ENCODE results near the gene SLC5A3. TPM values are rescaled to one million over a fixed set of nuclear protein-coding genes. Genes with fewer than 3 reads are reported as not detected.

The SLC5A3 gene
- total and polyA plus RNA-seq, 10 of the 15 experiments (the other 5 are each of a cell fraction or from before 2014, with no cell fraction given) = 3.3 to 21.4 (median 12.0) TPM

DNA sequence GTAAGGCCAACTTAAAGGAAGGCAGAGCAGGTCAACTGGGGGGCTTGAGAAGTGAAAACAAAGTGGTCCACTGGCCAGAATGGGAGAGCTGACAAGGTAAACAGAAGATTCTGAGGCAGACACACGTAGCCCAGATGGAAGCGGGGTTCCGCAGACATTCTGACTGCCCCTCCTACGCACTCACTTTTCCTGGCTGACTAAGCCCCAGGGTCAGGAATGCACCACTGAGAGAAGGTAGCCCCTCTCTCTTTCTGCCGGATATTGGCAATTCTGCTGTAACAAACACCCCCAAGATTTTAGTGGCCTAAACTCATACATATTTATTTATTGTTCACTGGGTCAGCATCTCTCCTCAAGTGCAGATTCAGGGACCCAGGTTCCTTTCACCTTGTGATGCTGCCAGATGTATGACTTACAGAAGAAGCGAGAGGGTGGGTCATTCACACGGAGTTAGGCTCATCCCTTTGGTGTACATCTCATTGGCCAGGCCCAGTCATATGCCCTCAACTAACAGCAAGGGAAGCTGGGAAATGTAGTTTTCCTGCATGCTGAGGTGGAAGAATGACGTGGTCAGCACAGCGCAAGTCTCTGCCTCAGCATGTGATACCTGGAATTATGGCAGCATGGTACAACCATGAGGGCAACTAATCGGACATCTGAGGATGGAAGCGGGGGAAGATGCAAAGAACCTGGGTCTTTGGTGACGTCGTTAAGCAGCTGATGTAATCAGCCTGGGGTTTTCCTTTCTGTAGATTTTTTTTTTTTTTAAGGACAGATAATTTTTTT is 43.4 kb upstream of the SLC5A3 start (continued):
- TF ChIP-seq ATF2 (IDR thresholded peaks at IDR 0.05; ENCODE audit: low read length) = peak; percentile 74
- peak; percentile 33; the same call in 1 of the 2 replicates for TF ChIP-seq TARDBP (IDR thresholded peaks at IDR 0.05; ENCODE audit: borderline replicate concordance)
- TF ChIP-seq CTCF (IDR thresholded peaks at IDR 0.05 in 2 of 3, conservative IDR thresholded peaks at IDR 0.05 in 1 of 3; ENCODE audit: control insufficient read depth in 2 of 3, extremely low read depth in 1 of 3, insufficient read depth in 1 of 3, low read depth in 3 of 3, low read length in 3 of 3) = no peak
- no peak for TF ChIP-seq MEF2B (IDR thresholded peaks at IDR 0.05; ENCODE audit: partially characterized antibody, poor library complexity, severe bottlenecking)
- TF ChIP-seq RAD21 (IDR thresholded peaks at IDR 0.05; ENCODE audit: insufficient read depth, low read depth, low read length) = no peak
- TF ChIP-seq STAT3 (IDR thresholded peaks at IDR 0.05; ENCODE audit: low read depth, low read length) = no peak
- no peak for TF ChIP-seq ZBED1 (IDR thresholded peaks at IDR 0.05; ENCODE audit: borderline replicate concordance)
- no peak; the same call in 1 of the 2 replicates for TF ChIP-seq NFYA (IDR thresholded peaks at IDR 0.05; ENCODE audit: borderline replicate concordance, low read depth, low read length)
- TF ChIP-seq SUPT20H (IDR thresholded peaks at IDR 0.05; ENCODE audit: borderline replicate concordance, control insufficient read depth, low read depth, low read length) = no peak
- TF ChIP-seq IKZF2 (IDR thresholded peaks at IDR 0.05) = no peak; a peak in 1 of 4 replicates
- TF ChIP-seq CBX5 (IDR thresholded peaks at IDR 0.05; ENCODE audit: low read depth) = no peak
- TF ChIP-seq CREB1 (IDR thresholded peaks at IDR 0.05; ENCODE audit: low read depth) = peak; percentile 89
- TF ChIP-seq PAX5 (IDR thresholded peaks at IDR 0.05; ENCODE audit: borderline replicate concordance, low read depth, low read length) = no peak
- TF ChIP-seq NFYB (IDR thresholded peaks at IDR 0.05; ENCODE audit: insufficient read depth, low read depth, low read length) = peak; percentile 88
- TF ChIP-seq EGR1 (IDR thresholded peaks at IDR 0.05; ENCODE audit: borderline replicate concordance in 1 of 2, low read depth in 2 of 2, low read length in 2 of 2) = no peak
- TF ChIP-seq RCOR1 (conservative IDR thresholded peaks at IDR 0.05; ENCODE audit: low read depth, low read length) = no peak
- no peak for TF ChIP-seq SMAD5 (IDR thresholded peaks at IDR 0.05; ENCODE audit: low read depth)
- peak; percentile 94 for TF ChIP-seq RAD51 (IDR thresholded peaks at IDR 0.05)
- TF ChIP-seq SREBF1 (IDR thresholded peaks at IDR 0.05; ENCODE audit: low read length) = no peak
- TF ChIP-seq, protein P1, sequence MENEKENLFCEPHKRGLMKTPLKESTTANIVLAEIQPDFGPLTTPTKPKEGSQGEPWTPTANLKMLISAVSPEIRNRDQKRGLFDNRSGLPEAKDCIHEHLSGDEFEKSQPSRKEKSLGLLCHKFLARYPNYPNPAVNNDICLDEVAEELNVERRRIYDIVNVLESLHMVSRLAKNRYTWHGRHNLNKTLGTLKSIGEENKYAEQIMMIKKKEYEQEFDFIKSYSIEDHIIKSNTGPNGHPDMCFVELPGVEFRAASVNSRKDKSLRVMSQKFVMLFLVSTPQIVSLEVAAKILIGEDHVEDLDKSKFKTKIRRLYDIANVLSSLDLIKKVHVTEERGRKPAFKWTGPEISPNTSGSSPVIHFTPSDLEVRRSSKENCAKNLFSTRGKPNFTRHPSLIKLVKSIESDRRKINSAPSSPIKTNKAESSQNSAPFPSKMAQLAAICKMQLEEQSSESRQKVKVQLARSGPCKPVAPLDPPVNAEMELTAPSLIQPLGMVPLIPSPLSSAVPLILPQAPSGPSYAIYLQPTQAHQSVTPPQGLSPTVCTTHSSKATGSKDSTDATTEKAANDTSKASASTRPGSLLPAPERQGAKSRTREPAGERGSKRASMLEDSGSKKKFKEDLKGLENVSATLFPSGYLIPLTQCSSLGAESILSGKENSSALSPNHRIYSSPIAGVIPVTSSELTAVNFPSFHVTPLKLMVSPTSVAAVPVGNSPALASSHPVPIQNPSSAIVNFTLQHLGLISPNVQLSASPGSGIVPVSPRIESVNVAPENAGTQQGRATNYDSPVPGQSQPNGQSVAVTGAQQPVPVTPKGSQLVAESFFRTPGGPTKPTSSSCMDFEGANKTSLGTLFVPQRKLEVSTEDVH (IDR thresholded peaks at IDR 0.05; ENCODE audit: low read depth, partially characterized antibody) = no peak
- peak; percentile 88 for TF ChIP-seq SIX5 (IDR thresholded peaks at IDR 0.05; ENCODE audit: low read depth, low read length, severe bottlenecking)
- no peak for TF ChIP-seq MLLT1 (IDR thresholded peaks at IDR 0.05)
- peak; percentile 94 for TF ChIP-seq HCFC1 (IDR thresholded peaks at IDR 0.05; ENCODE audit: low read length)
